Stimulated activated CD4-positive, alpha-beta T cell treated with anti-CD3 and anti-CD28 coated beads, Interleukin-15, amount 100 ng/mL, for 48 hours (primary cell): ENCODE data around the gene TLE3.

ENCODE experiments used
- DNase-seq, 2 donors: peaks; one replicate each; pipeline ENCODE4 v3.0.0-alpha.2; 2020; ENCODE audit warnings: low read depth in 2 of 2

Gene TLE3

GRCh38 chr15:70006259-70007147 is 91.2 kb downstream of the TLE3 start:
- no peak for DNase-seq

- no peak for DNase-seq
These were observed 92.9 kb downstream of the TLE3 start for GRCh38 chr15:70004826-70005225.

- DNase-seq: no peak
These were observed 94.8 kb downstream of the TLE3 start for GRCh38 chr15:70002897-70003296.

GRCh38 chr15:70001859-70002258 is 95.9 kb downstream of the TLE3 start:
- no peak for DNase-seq

GRCh38 chr15:69999392-70000085 is 98.2 kb downstream of the TLE3 start:
- no peak for DNase-seq

- no peak for DNase-seq
These were observed 99.0 kb downstream of the TLE3 start for GRCh38 chr15:69998541-69999391.

GRCh38 chr15:69997813-69998212 is 99.9 kb downstream of the TLE3 start:
- no peak for DNase-seq
